Vagina (tissue), 2 donors: ENCODE measurements around the gene CATSPERB. TPM values are rescaled to one million over a fixed set of nuclear protein-coding genes. Genes with fewer than 3 reads are reported as not detected.
"Not testable (repeated sequence)": the region's sequence is repeated elsewhere in the genome, so short reads cannot be mapped to it uniquely, and the experiment has no call there.

Experiments
- DNase-seq, 2 donors: peaks; one replicate each; pipeline ENCODE4 v3.0.0-alpha.2; 2017; ENCODE audit errors: extremely low spot score in 2 of 2
- H3K27ac ChIP-seq: fragments of 200-600 bp; sonication (generic); one replicate; pipeline ENCODE4 v1.5.1; 2019
- H3K27me3 ChIP-seq: fragments of 200-600 bp; sonication (generic); one replicate; pipeline ENCODE4 v1.5.1; 2019
- H3K36me3 ChIP-seq, 2 donors: fragments of 200-600 bp; sonication (generic); one replicate each; pipeline ENCODE4 v1.5.1; 2017 to 2019
- H3K4me1 ChIP-seq: fragments of 200-600 bp; sonication (generic); one replicate; pipeline ENCODE4 v1.5.1; 2019
- H3K4me3 ChIP-seq, 2 donors: fragments of 200-600 bp; sonication (generic); 1 replicate in 1 of 2; 2 replicates in 1 of 2; pipeline ENCODE4 v1.5.1; 2016 to 2019
- H3K9me3 ChIP-seq: fragments of 200-600 bp; sonication (generic); one replicate; pipeline ENCODE4 v1.5.1; 2019
- CTCF ChIP-seq, 3 experiments: fragments of 450-650 bp in 2 of 3; fragments of 200-600 bp in 1 of 3; sonication (generic) in 1 of 3; IDR thresholded peaks; one replicate each; pipeline ENCODE4 v1.5.1; 2017 to 2019; ENCODE audit warnings: antibody characterized with exemption in 3 of 3, mild to moderate bottlenecking in 2 of 3, moderate library complexity in 2 of 3
- POLR2A ChIP-seq, 2 donors: fragments of 450-650 bp; IDR thresholded peaks; one replicate each; pipeline ENCODE4 v1.6.1; 2017; ENCODE audit warnings: antibody characterized with exemption in 2 of 2, mild to moderate bottlenecking in 2 of 2, moderate library complexity in 2 of 2
- POLR2AphosphoS5 ChIP-seq, 2 donors: sonication (generic); formaldehyde crosslinking; IDR thresholded peaks; one replicate each; pipeline ENCODE4 v1.9.0; 2017; ENCODE audit warnings: antibody characterized with exemption in 2 of 2, mild to moderate bottlenecking in 2 of 2, low read depth in 1 of 2; ENCODE audit not compliant: insufficient read depth in 1 of 2
- intact Hi-C: fragments of 100-400 bp; cut with DNase I; formaldehyde crosslinking; loops from one replicate; pipeline ENCODE4 v1.15.1; 2023
- small RNA-seq: library from RNA; depleted of rRNA; stranded (forward); fragments of <200 nt; gene quantifications from one replicate; pipeline ENCODE3, GENCODE V24; 2016
- total RNA-seq: library from RNA; depleted of rRNA; stranded (reverse); fragments of >200 nt; gene quantifications from one replicate; pipeline ENCODE4 v1.2.3, GENCODE V29; 2016

The CATSPERB gene
- total RNA-seq, 1 donor from 2014 or later, result 5.2 TPM

DNA sequence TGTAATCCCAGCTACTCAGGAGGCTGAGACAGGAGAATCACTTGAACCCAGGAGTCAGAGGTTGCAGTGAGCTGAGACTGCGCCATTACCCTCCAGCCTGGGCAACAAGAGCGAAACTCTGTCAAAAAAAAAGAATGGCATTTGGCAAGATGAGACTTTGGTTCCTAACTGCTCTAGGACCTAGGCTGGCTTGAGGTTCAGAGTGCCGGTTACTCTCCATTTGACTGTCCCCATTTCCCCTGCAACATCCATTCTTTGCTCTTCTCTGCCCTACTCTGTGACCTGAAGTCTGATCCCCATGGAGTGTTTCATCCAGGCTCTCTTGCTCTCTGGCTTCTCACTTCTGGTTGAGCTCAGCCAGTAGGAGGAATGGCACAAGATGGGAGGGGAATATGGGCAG lies 195.6 kb downstream of the CATSPERB start:
- no peak for DNase-seq
- intact Hi-C loops, result no loop called here

GRCh38 chr14:91534059-91534458 lies 197.8 kb downstream of the CATSPERB start:
- H3K36me3 ChIP-seq, H3K9me3 ChIP-seq, H3K4me3 ChIP-seq, H3K27me3 ChIP-seq, H3K27ac ChIP-seq, DNase-seq, H3K4me1 ChIP-seq, intact Hi-C loops: not testable (repeated sequence)

More for the DNA sequence above, 195.6 kb downstream of the CATSPERB start:
- no peak for TF ChIP-seq POLR2AphosphoS5 (IDR thresholded peaks at IDR 0.05; ENCODE audit: insufficient read depth in 1 of 2, low read depth in 1 of 2)
- TF ChIP-seq CTCF (IDR thresholded peaks at IDR 0.05), result no peak
- no peak for TF ChIP-seq POLR2A (IDR thresholded peaks at IDR 0.05)
- no peak overlapping the region for H3K4me3 ChIP-seq
- H3K9me3 ChIP-seq, result peaks cover under 1% of the 10 kb centered on the region
- H3K36me3 ChIP-seq, result no peaks in the 10 kb centered on the region
- no peak overlapping the region for H3K27ac ChIP-seq
- H3K4me1 ChIP-seq, result no peaks in the 10 kb centered on the region
- no peaks in the 10 kb centered on the region for H3K27me3 ChIP-seq

- intact Hi-C loops, result no loop called here
- no peak for DNase-seq
- H3K27me3 ChIP-seq, result no peaks in the 10 kb centered on the region
- H3K4me3 ChIP-seq, result no peak overlapping the region
- no peaks in the 10 kb centered on the region for H3K9me3 ChIP-seq
- no peak for TF ChIP-seq POLR2AphosphoS5 (IDR thresholded peaks at IDR 0.05; ENCODE audit: insufficient read depth in 1 of 2, low read depth in 1 of 2)
- TF ChIP-seq POLR2A (IDR thresholded peaks at IDR 0.05), result no peak
- no peak for TF ChIP-seq CTCF (IDR thresholded peaks at IDR 0.05)
- no peaks in the 10 kb centered on the region for H3K4me1 ChIP-seq
- H3K27ac ChIP-seq, result no peak overlapping the region
- H3K36me3 ChIP-seq, result no peaks in the 10 kb centered on the region
These were observed 198.3 kb downstream of the CATSPERB start for GRCh38 chr14:91533623-91534022.

Small RNA genes within 50 kb of the gene (small RNA-seq; reads per million reads assigned to genes)
- gene AL133373.1 (not detected), gene POLR3GP1 (not detected), gene RF00012 (not detected)

Other genes starting within 250 kb of the CATSPERB start
- gene PPP4R3A, start 221.8 kb downstream of the CATSPERB start, total RNA-seq, result 61.6 TPM
- gene TC2N, start 135.4 kb upstream of the CATSPERB start, total RNA-seq, result 50.3 TPM
- 240 TPM for gene FBLN5, start 215.6 kb upstream of the CATSPERB start, total RNA-seq